PFSK-1 (cell line): ENCODE data around the gene RAB6B.

Experiments used
- POLR2AphosphoS5 ChIP-seq: IDR thresholded peaks from 2 replicates; pipeline ENCODE4 v1.6.1; 2012; ENCODE audit warnings: low read depth, mild to moderate bottlenecking, control low read depth, low read length, moderate library complexity
- TAF1 ChIP-seq: IDR thresholded peaks from 2 replicates; pipeline ENCODE4 v1.6.1; 2012; ENCODE audit warnings: low read length, control low read depth, borderline replicate concordance; ENCODE audit not compliant: insufficient read depth

- TF ChIP-seq POLR2AphosphoS5 (no peak), TAF1 (no peak)
These were observed 47.4 kb upstream of the RAB6B start for GRCh38 chr3:133943031-133943535.
